DOHH2 (cell line): ENCODE data around the gene CTNNA2.

ENCODE experiments used
- H3F3A ChIP-seq: fragments of 200-600 bp; sonication (generic), shearing (Covaris generic); 2 replicates; pipeline ENCODE4 v1.6.0; 2016; ENCODE audit warnings: antibody characterized with exemption, mild to moderate bottlenecking; ENCODE audit not compliant: control insufficient read depth, insufficient read depth
- H3K27ac ChIP-seq: fragments of 200-600 bp; sonication (generic); 2 replicates; pipeline ENCODE4 v1.5.1; 2014; ENCODE audit warnings: low read depth, mild to moderate bottlenecking, low read length, moderate library complexity
- H3K27me3 ChIP-seq: fragments of 200-600 bp; sonication (generic); 2 replicates; pipeline ENCODE4 v1.6.1; 2014; ENCODE audit warnings: mild to moderate bottlenecking, low read length, mixed read lengths; ENCODE audit not compliant: control insufficient read depth
- H3K36me3 ChIP-seq: fragments of 200-600 bp; sonication (generic); 2 replicates; pipeline ENCODE4 v1.6.1; 2014; ENCODE audit warnings: mild to moderate bottlenecking, low read length, moderate library complexity, mixed read lengths; ENCODE audit not compliant: control insufficient read depth
- H3K4me1 ChIP-seq: fragments of 200-600 bp; sonication (generic); 2 replicates; pipeline ENCODE4 v1.6.1; 2014; ENCODE audit warnings: mild to moderate bottlenecking, low read length, mixed read lengths; ENCODE audit not compliant: control insufficient read depth
- H3K4me2 ChIP-seq: fragments of 200-600 bp; sonication (generic); 2 replicates; pipeline ENCODE4 v1.6.0; 2014; ENCODE audit warnings: mild to moderate bottlenecking, low read length, moderate library complexity
- H3K4me3 ChIP-seq: fragments of 200-600 bp; sonication (generic); 2 replicates; pipeline ENCODE4 v1.5.1; 2014; ENCODE audit warnings: mild to moderate bottlenecking, low read length, mixed read lengths
- H3K79me2 ChIP-seq: fragments of 200-600 bp; sonication (generic); 2 replicates; pipeline ENCODE4 v1.6.1; 2014; ENCODE audit warnings: mild to moderate bottlenecking, low read length, mixed read lengths; ENCODE audit not compliant: control insufficient read depth
- H3K9me2 ChIP-seq: fragments of 200-600 bp; sonication (generic); replicated peaks from 2 replicates; pipeline ENCODE4 v1.6.1; 2014; ENCODE audit warnings: mild to moderate bottlenecking, low read length, mixed read lengths; ENCODE audit not compliant: control insufficient read depth
- H3K9me3 ChIP-seq: fragments of 200-600 bp; sonication (generic); 2 replicates; pipeline ENCODE4 v1.6.1; 2014; ENCODE audit warnings: antibody characterized with exemption, low read length, mixed read lengths; ENCODE audit not compliant: control insufficient read depth, insufficient read depth
- H4K20me1 ChIP-seq: fragments of 200-600 bp; sonication (generic); 2 replicates; pipeline ENCODE4 v1.6.0; 2014; ENCODE audit warnings: low read depth, mild to moderate bottlenecking, antibody characterized with exemption, low read length, moderate library complexity; ENCODE audit not compliant: control insufficient read depth, insufficient read depth
- EZH2phosphoT487 ChIP-seq: fragments of 200-600 bp; sonication (generic); IDR thresholded peaks from 2 replicates; pipeline ENCODE4 v1.6.1; 2017; ENCODE audit warnings: borderline replicate concordance, mild to moderate bottlenecking, antibody characterized with exemption, low read length, moderate library complexity, mixed read lengths
- TF ChIP-seq, protein P1 (sequence below): fragments of 200-600 bp; sonication (generic); IDR thresholded peaks from one replicate; pipeline ENCODE4 v1.5.1; 2014; ENCODE audit warnings: antibody characterized with exemption, mild to moderate bottlenecking, low read depth, low read length; ENCODE audit not compliant: poor library complexity, severe bottlenecking

The CTNNA2 gene

DNA sequence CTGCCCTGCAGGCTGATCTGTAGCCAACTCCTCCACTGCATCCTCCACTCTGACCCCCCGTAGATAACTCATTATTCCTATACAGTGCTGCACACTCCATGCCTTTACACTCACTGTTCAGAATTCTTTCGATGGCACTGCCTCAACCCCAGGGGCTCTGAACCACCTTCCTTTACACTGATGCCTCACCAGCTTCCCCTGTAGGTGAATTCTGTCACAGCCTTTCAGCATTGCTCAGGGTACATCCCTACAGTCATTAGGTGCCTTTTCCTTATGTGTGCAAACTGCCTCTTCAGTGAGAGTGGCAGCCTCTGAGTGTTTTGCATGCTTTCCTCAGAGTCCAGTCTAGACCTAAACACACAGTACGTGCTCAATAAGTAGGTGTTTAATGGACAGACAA is 472.3 kb downstream of the CTNNA2 start:
- Histone ChIP-seq H3K9me2 (no peaks in the 10 kb centered on the region), H3K4me1 (no peaks in the 10 kb centered on the region), H3K79me2 (no peaks in the 10 kb centered on the region), H3K9me3 (no peaks in the 10 kb centered on the region), H3K4me2 (no peak overlapping the region), H3F3A (no peaks in the 10 kb centered on the region), H3K36me3 (no peaks in the 10 kb centered on the region), H3K27me3 (no peaks in the 10 kb centered on the region), H3K27ac (no peak overlapping the region), H3K4me3 (no peak overlapping the region), H4K20me1 (no peaks in the 10 kb centered on the region)
- TF ChIP-seq, protein P1, sequence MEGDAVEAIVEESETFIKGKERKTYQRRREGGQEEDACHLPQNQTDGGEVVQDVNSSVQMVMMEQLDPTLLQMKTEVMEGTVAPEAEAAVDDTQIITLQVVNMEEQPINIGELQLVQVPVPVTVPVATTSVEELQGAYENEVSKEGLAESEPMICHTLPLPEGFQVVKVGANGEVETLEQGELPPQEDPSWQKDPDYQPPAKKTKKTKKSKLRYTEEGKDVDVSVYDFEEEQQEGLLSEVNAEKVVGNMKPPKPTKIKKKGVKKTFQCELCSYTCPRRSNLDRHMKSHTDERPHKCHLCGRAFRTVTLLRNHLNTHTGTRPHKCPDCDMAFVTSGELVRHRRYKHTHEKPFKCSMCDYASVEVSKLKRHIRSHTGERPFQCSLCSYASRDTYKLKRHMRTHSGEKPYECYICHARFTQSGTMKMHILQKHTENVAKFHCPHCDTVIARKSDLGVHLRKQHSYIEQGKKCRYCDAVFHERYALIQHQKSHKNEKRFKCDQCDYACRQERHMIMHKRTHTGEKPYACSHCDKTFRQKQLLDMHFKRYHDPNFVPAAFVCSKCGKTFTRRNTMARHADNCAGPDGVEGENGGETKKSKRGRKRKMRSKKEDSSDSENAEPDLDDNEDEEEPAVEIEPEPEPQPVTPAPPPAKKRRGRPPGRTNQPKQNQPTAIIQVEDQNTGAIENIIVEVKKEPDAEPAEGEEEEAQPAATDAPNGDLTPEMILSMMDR = no peak
- no peak for TF ChIP-seq EZH2phosphoT487

DNA sequence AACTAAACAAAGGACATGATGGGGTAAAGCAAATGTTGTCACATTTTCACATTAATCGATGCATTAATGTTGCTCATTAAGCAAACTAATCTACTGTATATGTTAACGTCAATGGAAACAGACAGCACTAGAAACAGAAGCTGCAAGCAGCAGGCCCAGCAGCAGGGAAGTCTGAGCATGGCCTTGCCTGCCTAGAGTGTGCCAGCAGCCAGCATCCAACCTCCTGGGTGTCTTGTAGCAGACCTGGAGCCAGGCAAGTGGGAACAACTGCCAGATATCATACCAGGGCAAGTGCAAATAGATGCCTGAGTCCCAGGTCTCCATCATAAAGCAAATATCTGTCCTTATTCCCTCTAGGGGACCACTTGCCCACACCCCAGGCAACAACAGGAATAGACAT is 472.7 kb downstream of the CTNNA2 start:
- no peak overlapping the region for H3K4me3 ChIP-seq

DNA sequence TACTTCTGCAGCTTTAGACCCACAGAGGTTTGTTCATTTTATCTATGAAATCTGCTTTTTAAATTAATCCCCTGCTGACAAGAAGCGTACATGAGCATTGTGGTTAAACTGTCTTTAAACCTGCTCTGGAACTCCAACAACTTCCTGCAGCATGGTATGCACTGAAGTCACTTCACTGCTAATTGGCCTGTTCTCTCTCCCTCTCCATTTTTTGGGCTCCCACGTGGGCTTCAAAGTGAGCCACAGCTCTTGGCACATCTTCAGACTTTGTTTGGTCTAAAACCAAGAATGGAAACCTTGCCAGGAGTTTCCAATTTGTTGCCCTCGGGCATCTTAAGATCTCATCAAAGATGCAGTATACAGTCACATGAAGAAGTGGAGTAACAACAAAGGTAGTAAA is 480.3 kb downstream of the CTNNA2 start:
- H3K4me1 ChIP-seq = no peaks in the 10 kb centered on the region
- H3K9me2 ChIP-seq = no peaks in the 10 kb centered on the region
- TF ChIP-seq, protein P1 = no peak
- TF ChIP-seq EZH2phosphoT487 = no peak
- no peak overlapping the region for H3K4me3 ChIP-seq
- no peaks in the 10 kb centered on the region for H3K79me2 ChIP-seq
- no peaks in the 10 kb centered on the region for H3K36me3 ChIP-seq
- H4K20me1 ChIP-seq = no peaks in the 10 kb centered on the region
- H3K9me3 ChIP-seq = no peaks in the 10 kb centered on the region
- no peaks in the 10 kb centered on the region for H3F3A ChIP-seq
- no peak overlapping the region for H3K27ac ChIP-seq
- H3K4me2 ChIP-seq = no peak overlapping the region
- no peaks in the 10 kb centered on the region for H3K27me3 ChIP-seq

More for the DNA sequence above, 472.7 kb downstream of the CTNNA2 start:
- Histone ChIP-seq H3K4me1 (no peaks in the 10 kb centered on the region), H3K79me2 (no peaks in the 10 kb centered on the region), H3K9me2 (no peaks in the 10 kb centered on the region), H3K27ac (no peak overlapping the region), H3K36me3 (no peaks in the 10 kb centered on the region), H3K27me3 (no peaks in the 10 kb centered on the region), H3F3A (no peaks in the 10 kb centered on the region), H3K9me3 (no peaks in the 10 kb centered on the region), H3K4me2 (no peak overlapping the region), H4K20me1 (no peaks in the 10 kb centered on the region)
- TF ChIP-seq, protein P1 = no peak
- TF ChIP-seq EZH2phosphoT487 = no peak

DNA sequence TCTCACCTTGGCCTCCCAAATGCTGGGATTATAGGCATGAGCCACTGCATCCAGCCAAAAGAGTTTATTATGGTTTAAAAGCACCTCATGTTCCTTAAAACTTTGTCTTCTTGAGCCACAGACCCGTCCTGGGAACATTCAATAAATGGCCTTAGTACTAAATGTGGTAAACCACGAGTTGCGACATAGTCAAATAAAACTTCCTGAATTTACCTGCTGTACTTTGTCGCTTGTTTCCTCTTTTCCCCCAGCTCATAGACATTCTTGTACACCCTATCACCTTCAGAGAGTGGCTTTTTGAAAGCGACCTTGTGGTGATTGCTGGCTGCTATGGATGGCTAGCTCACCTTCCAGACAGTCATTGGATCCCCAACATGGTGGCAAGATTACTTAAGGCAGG is 481.3 kb downstream of the CTNNA2 start:
- no peak overlapping the region for H3K4me3 ChIP-seq
- no peaks in the 10 kb centered on the region for H4K20me1 ChIP-seq
- H3K36me3 ChIP-seq = no peaks in the 10 kb centered on the region
- H3K4me1 ChIP-seq = no peaks in the 10 kb centered on the region
- no peaks in the 10 kb centered on the region for H3K79me2 ChIP-seq
- no peak overlapping the region for H3K27ac ChIP-seq
- TF ChIP-seq, protein P1 = no peak
- TF ChIP-seq EZH2phosphoT487 = no peak
- H3K9me2 ChIP-seq = no peaks in the 10 kb centered on the region
- H3K4me2 ChIP-seq = no peak overlapping the region
- H3K9me3 ChIP-seq = no peaks in the 10 kb centered on the region
- no peaks in the 10 kb centered on the region for H3K27me3 ChIP-seq
- H3F3A ChIP-seq = no peaks in the 10 kb centered on the region
